IPS DF 19.7 (cell line): Measurements from ENCODE around the gene ATP2B2.

Source experiments
- DNase-seq: peaks from one replicate; pipeline ENCODE4 v3.0.0-alpha.2; 2013; ENCODE audit warnings: low read depth, low spot score

The ATP2B2 gene

GRCh38 chr3:10432156-10432845 lies 73.1 kb downstream of the ATP2B2 start:
- no peak for DNase-seq

GRCh38 chr3:10430805-10431204 lies 74.6 kb downstream of the ATP2B2 start:
- DNase-seq = no peak

- no peak for DNase-seq
These were observed 76.8 kb downstream of the ATP2B2 start for GRCh38 chr3:10428406-10429091.

- no peak for DNase-seq
These were observed 78.8 kb downstream of the ATP2B2 start for GRCh38 chr3:10426346-10427220.

GRCh38 chr3:10423171-10423882 lies 82.1 kb downstream of the ATP2B2 start:
- no peak for DNase-seq

GRCh38 chr3:10421996-10422395 lies 83.4 kb downstream of the ATP2B2 start:
- DNase-seq = no peak

GRCh38 chr3:10420745-10421475 lies 84.5 kb downstream of the ATP2B2 start:
- DNase-seq = no peak

- DNase-seq = no peak
These were observed 85.7 kb downstream of the ATP2B2 start for GRCh38 chr3:10419637-10420232.

- no peak for DNase-seq
These were observed 87.5 kb downstream of the ATP2B2 start for GRCh38 chr3:10417847-10418246.

GRCh38 chr3:10416730-10417300 lies 88.6 kb downstream of the ATP2B2 start:
- DNase-seq = no peak

GRCh38 chr3:10413041-10413440 lies 92.3 kb downstream of the ATP2B2 start:
- DNase-seq = no peak

GRCh38 chr3:10411598-10412332 lies 93.6 kb downstream of the ATP2B2 start:
- DNase-seq = no peak

- DNase-seq = no peak
These were observed 94.9 kb downstream of the ATP2B2 start for GRCh38 chr3:10410383-10411002.

GRCh38 chr3:10408680-10409079 lies 96.7 kb downstream of the ATP2B2 start:
- no peak for DNase-seq

GRCh38 chr3:10407361-10407760 lies 98.0 kb downstream of the ATP2B2 start:
- no peak for DNase-seq

- DNase-seq = no peak
These were observed 99.0 kb downstream of the ATP2B2 start for GRCh38 chr3:10406414-10406813.

GRCh38 chr3:10405816-10406215 lies 99.6 kb downstream of the ATP2B2 start:
- DNase-seq = no peak

- no peak for DNase-seq
These were observed 100.5 kb downstream of the ATP2B2 start for GRCh38 chr3:10404876-10405275.

- DNase-seq = no peak
These were observed 101.0 kb downstream of the ATP2B2 start for GRCh38 chr3:10404377-10404776.
